HFFc6 (cell line): ENCODE data around the gene ANKRD13A. TPM values are rescaled to one million over a fixed set of nuclear protein-coding genes. Genes with fewer than 3 reads are reported as not detected.
"Not testable (repeated sequence)": the region's sequence is repeated elsewhere in the genome, so short reads cannot be mapped to it uniquely, and the experiment has no call there.

ENCODE experiments used
- DNase-seq: peaks from one replicate; pipeline ENCODE4 v3.0.0-alpha.2; 2018
- H3K27ac Mint-ChIP-seq: 2 replicates; pipeline ENCODE4 v1.8.0; 2020; ENCODE audit warnings: mild to moderate bottlenecking, mixed read lengths
- H3K27me3 Mint-ChIP-seq: 2 replicates; pipeline ENCODE4 v1.8.0; 2021; ENCODE audit warnings: mild to moderate bottlenecking, moderate library complexity, mixed read lengths; ENCODE audit not compliant: insufficient read depth
- H3K36me3 Mint-ChIP-seq: 2 replicates; pipeline ENCODE4 v1.8.0; 2021; ENCODE audit warnings: low read depth, mixed read lengths
- H3K4me1 Mint-ChIP-seq: 2 replicates; pipeline ENCODE4 v1.8.0; 2020; ENCODE audit warnings: low read depth, mixed read lengths
- H3K4me3 Mint-ChIP-seq: 2 replicates; pipeline ENCODE4 v1.8.0; 2020; ENCODE audit warnings: mild to moderate bottlenecking, moderate library complexity, mixed read lengths
- H3K9me3 Mint-ChIP-seq: 2 replicates; pipeline ENCODE4 v1.8.0; 2020; ENCODE audit warnings: mild to moderate bottlenecking, mixed read lengths
- CTCF ChIP-seq: fragments of 200-600 bp; sonication (generic); IDR thresholded peaks from 2 replicates; pipeline ENCODE4 v1.5.0; 2021; ENCODE audit warnings: antibody characterized with exemption, mild to moderate bottlenecking
- total RNA-seq, 6 experiments: library from RNA; stranded (reverse); fragmentation: NEBNext Ultra II Directional; extraction: Animal tissue kit (Norgen Biotek cat#: 25700); gene quantifications; 2 replicates in 1 of 6; 3 replicates in 5 of 6; pipeline ENCODE4 v1.2.3, GENCODE V29; 2021

The ANKRD13A gene
- total RNA-seq, 6 experiments from 2014 or later: 133 to 150 (median 146) TPM

GRCh38 chr12:110039085-110039807 lies 40.0 kb downstream of the ANKRD13A start:
- H3K27ac Mint-ChIP-seq: peak overlapping the region; percentile 93
- peak; percentile 96 for DNase-seq
- H3K36me3 Mint-ChIP-seq: peaks cover 61% of the 10 kb centered on the region
- TF ChIP-seq CTCF: no peak
- H3K9me3 Mint-ChIP-seq: no peaks in the 10 kb centered on the region
- peaks cover 1% of the 10 kb centered on the region for H3K27me3 Mint-ChIP-seq
- peaks cover 63% of the 10 kb centered on the region for H3K4me1 Mint-ChIP-seq
- peak overlapping the region; percentile 67 for H3K4me3 Mint-ChIP-seq

DNA sequence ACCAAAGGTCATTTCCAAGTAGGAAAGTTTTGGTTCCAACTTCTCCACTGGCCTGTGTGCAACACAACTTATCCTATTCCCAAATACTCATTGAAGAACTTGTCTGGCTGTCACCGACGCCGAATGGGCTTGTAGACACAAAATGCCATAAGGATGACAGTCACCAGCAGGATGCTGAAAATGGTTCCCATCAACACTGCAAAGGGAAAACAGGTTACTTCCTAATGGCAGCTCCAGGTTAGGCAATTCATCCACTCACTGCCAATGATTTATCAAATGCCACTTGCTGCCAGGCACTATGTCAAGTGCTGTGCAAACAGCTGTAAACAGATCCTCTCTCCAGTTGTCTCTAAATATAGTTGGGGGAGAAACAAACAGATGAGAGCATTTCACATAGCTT lies 43.0 kb downstream of the ANKRD13A start:
- no peak for TF ChIP-seq CTCF
- Mint-ChIP-seq H3K27me3 (peaks cover 1% of the 10 kb centered on the region), H3K4me3 (peak overlapping the region; percentile 19; the same call in 1 of the 2 replicates), H3K4me1 (peaks cover 62% of the 10 kb centered on the region), H3K9me3 (no peaks in the 10 kb centered on the region), H3K27ac (peak overlapping the region; percentile 63), H3K36me3 (peaks cover 40% of the 10 kb centered on the region)
- no peak for DNase-seq

- no peak for TF ChIP-seq CTCF
- H3K9me3 Mint-ChIP-seq: no peaks in the 10 kb centered on the region
- peak overlapping the region; percentile 11; the same call in 1 of the 2 replicates for H3K27ac Mint-ChIP-seq
- peak overlapping the region; percentile 91 for H3K4me3 Mint-ChIP-seq
- H3K27me3 Mint-ChIP-seq: no peaks in the 10 kb centered on the region
- peaks cover 12% of the 10 kb centered on the region; the same call in 1 of the 2 replicates for H3K36me3 Mint-ChIP-seq
- H3K4me1 Mint-ChIP-seq: peaks cover 43% of the 10 kb centered on the region
- no peak for DNase-seq
These were observed 47.4 kb downstream of the ANKRD13A start for GRCh38 chr12:110046451-110047187.

- TF ChIP-seq CTCF: no peak
- peaks cover 39% of the 10 kb centered on the region for H3K4me1 Mint-ChIP-seq
- no peaks in the 10 kb centered on the region for H3K9me3 Mint-ChIP-seq
- H3K27me3 Mint-ChIP-seq: no peaks in the 10 kb centered on the region
- peak overlapping the region; percentile 94 for H3K27ac Mint-ChIP-seq
- peak overlapping the region; percentile 91 for H3K4me3 Mint-ChIP-seq
- peaks cover 4% of the 10 kb centered on the region; the same call in 1 of the 2 replicates for H3K36me3 Mint-ChIP-seq
- DNase-seq: no peak
These were observed 48.2 kb downstream of the ANKRD13A start for GRCh38 chr12:110047297-110047940.

DNA sequence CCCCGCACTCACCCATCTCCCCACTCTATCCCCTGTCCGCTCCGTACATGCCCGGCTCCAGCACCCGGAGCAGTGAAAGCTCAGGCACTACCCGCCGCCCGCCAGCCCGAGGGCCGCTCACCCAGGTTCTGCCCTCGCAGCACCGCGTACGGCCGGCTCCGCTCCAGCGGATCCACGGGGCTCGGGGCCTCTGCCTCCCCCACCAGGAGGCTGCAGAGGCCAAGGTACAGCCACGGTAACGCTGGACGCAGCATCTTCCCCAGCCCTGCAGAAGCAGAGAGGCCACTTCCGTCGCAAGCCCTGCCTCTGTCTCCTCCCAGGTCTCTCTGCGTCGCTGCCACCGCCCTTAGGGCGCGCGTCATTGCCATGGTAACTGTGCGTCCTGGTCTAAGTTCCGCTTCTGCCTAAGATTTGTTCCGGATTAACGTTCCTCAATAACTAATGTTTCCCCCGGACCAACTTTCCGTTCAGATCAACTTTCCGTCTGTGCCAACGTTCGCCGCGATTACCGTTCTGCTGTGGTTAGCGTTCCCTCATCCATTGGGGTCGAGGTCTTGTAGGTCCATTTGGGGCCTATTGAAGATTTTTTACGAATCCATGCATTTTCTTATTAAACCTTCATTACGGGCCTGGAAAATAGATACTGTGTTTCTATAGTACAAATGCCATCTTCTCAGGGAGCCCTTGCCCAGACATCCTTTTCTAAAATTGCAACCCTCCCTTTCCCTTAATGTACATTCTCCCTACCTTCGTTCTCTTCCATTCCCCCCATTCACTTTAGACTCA lies 49.2 kb downstream of the ANKRD13A start, which contains the start of gene C12orf76:
C12orf76 (minus strand) TSS at position 281 of the 786 bp plus-strand sequence; CDS start at position 254, 27 bp downstream.
- H3K4me1 Mint-ChIP-seq: peaks cover 29% of the 10 kb centered on the region
- TF ChIP-seq CTCF: peak; percentile 36; the same call in 1 of the 2 replicates
- peak within 1 kb of the TSS; percentile 91 for H3K4me3 Mint-ChIP-seq
- peaks cover 4% of the 10 kb centered on the region; the same call in 1 of the 2 replicates for H3K36me3 Mint-ChIP-seq
- DNase-seq: peak; percentile 96
- H3K27ac Mint-ChIP-seq: peak within 1 kb of the TSS; percentile 94
- H3K9me3 Mint-ChIP-seq: no peaks in the 10 kb centered on the region
- no peaks in the 10 kb centered on the region for H3K27me3 Mint-ChIP-seq

DNA sequence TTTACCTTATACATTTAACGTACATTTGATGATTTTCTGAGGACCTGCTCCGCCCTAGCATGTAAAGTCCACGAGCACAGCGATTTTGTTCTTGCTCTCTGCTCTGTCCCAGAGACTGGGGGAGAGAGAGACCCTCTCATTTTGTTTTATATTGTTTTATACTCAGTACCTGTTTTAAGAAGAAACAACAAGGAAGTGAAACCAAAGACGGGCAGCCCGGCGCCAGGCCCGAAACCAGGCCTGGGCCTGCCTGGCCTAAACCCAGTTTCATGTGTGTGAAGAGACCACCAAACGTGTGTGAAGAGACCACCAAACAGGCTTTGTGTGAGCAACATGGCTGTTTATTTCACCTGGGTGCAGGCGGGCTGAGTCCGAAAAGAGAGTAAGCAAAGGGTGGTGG lies 49.8 kb downstream of the ANKRD13A start:
- H3K27me3 Mint-ChIP-seq, DNase-seq, H3K9me3 Mint-ChIP-seq, H3K36me3 Mint-ChIP-seq: not testable (repeated sequence)
- peaks cover 28% of the 10 kb centered on the region for H3K4me1 Mint-ChIP-seq
- peak overlapping the region; percentile 91 for H3K4me3 Mint-ChIP-seq
- H3K27ac Mint-ChIP-seq: peak overlapping the region; percentile 94

DNA sequence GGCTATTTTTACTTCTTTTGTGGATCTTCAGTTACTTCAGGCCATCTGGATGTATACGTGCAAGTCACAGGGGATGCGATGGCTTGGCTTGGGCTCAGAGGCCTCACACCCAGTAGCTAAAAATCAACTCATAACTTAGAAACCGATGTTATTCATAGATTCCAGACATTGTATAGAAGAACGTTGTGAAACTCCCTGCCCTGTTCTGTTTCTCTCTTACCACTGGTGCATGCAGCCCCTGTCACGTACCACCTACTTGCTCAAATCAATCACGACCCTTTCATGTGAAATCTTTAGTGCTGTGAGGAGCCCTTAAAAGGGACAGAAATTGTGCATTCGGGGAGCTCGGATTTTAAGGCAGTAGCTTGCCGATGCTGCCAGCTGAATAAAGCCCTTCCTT lies 50.4 kb downstream of the ANKRD13A start:
- H3K9me3 Mint-ChIP-seq, H3K4me3 Mint-ChIP-seq, H3K36me3 Mint-ChIP-seq, DNase-seq, H3K27me3 Mint-ChIP-seq, H3K27ac Mint-ChIP-seq: not testable (repeated sequence)
- H3K4me1 Mint-ChIP-seq: peaks cover 35% of the 10 kb centered on the region
